Measurements from ENCODE around the gene FBRS. TPM values are rescaled to one million over a fixed set of nuclear protein-coding genes. Genes with fewer than 3 reads are reported as not detected.

FBRS gene
- total RNA-seq, 4 donors from 2014 or later, result 19.9 to 52.1 (median 32.8) TPM

- H3K36me3 ChIP-seq, result peaks cover 0 to 84% of the 10 kb centered on the region in 2 donors
- WGBS, 2 donors (ENCODE audit: low coverage in 1 of 2), result 83 to 90% methylated on average over 4 to 5 of the region's 11 CpGs
- TF ChIP-seq POLR2AphosphoS5 (IDR thresholded peaks at IDR 0.05) (no peak), EP300 (IDR thresholded peaks at IDR 0.05) (no peak), POLR2A (IDR thresholded peaks at IDR 0.05) (no peak)
- TF ChIP-seq, protein P1, sequence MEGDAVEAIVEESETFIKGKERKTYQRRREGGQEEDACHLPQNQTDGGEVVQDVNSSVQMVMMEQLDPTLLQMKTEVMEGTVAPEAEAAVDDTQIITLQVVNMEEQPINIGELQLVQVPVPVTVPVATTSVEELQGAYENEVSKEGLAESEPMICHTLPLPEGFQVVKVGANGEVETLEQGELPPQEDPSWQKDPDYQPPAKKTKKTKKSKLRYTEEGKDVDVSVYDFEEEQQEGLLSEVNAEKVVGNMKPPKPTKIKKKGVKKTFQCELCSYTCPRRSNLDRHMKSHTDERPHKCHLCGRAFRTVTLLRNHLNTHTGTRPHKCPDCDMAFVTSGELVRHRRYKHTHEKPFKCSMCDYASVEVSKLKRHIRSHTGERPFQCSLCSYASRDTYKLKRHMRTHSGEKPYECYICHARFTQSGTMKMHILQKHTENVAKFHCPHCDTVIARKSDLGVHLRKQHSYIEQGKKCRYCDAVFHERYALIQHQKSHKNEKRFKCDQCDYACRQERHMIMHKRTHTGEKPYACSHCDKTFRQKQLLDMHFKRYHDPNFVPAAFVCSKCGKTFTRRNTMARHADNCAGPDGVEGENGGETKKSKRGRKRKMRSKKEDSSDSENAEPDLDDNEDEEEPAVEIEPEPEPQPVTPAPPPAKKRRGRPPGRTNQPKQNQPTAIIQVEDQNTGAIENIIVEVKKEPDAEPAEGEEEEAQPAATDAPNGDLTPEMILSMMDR (IDR thresholded peaks at IDR 0.05), result no peak
Measured at GRCh38 chr16:30667361-30667905, 9.2 kb downstream of the FBRS start.

DNA sequence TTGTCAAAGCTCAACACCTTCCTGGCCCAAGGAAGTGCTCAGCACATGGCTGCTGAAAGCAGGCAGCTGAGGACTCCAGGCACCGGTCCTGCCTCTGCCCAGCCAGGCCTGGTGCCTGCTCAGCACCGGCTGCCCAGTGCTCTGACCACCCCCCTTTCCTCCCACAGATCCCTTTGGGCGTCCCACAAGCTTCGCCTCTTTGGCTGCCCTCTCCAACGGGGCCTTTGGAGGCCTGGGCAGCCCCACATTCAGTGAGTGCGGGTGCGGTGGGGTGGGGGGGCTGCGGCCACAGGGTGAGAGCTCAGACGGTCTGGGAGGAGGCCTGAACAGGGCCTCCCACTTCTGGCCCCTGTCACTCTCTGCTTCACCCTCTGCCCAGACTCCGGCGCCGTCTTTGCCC is 10.2 kb downstream of the FBRS start:
- no peak for ATAC-seq
- H3K4me1 ChIP-seq, result peaks cover 0 to 20% (median 0%) of the 10 kb centered on the region in 3 donors
- WGBS, 2 donors (ENCODE audit: low coverage in 1 of 2), result 50 to 80% methylated on average over 1 of the region's 12 CpGs
- H3K9me3 ChIP-seq, result no peaks in the 10 kb centered on the region
- H3K27ac ChIP-seq, result no peak overlapping the region
- TF ChIP-seq POLR2AphosphoS5 (IDR thresholded peaks at IDR 0.05) (no peak), POLR2A (IDR thresholded peaks at IDR 0.05) (no peak), EP300 (IDR thresholded peaks at IDR 0.05) (no peak)
- TF ChIP-seq, protein P1 (IDR thresholded peaks at IDR 0.05), result no peak
- H3K36me3 ChIP-seq, result peaks cover 0 to 74% of the 10 kb centered on the region in 2 donors
- H3K27me3 ChIP-seq, result no peaks in the 10 kb centered on the region
- H3K4me3 ChIP-seq, result no peak overlapping the region

More at GRCh38 chr16:30667361-30667905, 9.2 kb downstream of the FBRS start:
- Histone ChIP-seq H3K4me3 (no peak overlapping the region), H3K27me3 (no peaks in the 10 kb centered on the region), H3K27ac (no peak overlapping the region), H3K4me1 (peaks cover 0 to 30% (median 0%) of the 10 kb centered on the region in 3 donors), H3K9me3 (no peaks in the 10 kb centered on the region)
- no peak for ATAC-seq

DNA sequence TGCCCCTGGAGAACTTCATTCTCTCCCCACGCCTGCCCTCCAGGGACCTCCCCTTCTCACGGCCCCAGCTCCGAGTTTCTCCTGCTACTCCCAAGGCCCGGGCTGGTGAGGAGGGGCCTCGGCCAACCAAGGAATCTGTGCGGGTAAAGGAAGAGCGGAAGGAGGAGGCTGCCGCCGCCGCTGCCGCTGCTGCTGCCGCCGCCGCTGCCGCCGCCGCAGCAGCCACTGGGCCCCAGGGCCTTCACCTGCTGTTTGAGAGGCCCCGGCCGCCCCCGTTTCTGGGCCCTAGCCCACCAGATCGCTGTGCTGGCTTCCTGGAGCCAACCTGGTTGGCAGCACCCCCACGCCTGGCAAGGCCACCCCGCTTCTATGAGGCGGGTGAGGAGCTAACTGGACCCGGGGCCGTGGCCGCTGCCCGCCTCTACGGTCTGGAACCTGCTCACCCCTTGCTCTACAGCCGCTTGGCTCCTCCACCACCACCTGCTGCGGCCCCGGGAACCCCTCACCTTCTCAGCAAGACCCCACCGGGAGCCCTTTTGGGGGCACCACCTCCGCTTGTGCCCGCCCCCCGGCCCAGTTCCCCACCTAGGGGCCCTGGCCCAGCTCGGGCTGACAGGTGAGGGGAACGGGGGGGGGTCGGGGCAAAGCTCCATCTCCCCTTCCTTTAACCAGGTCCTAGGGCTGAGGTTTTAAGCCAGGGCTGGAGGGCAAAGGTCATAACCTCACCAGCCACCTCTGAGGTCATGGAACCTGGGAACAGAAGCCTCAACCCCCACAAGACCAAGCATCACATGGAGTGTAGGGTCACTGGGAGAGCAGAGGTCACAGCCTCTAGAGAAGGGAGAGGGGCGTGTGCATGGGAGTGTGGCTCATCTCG is 11.0 kb downstream of the FBRS start:
- Histone ChIP-seq H3K36me3 (peaks cover 0 to 66% of the 10 kb centered on the region in 2 donors), H3K4me3 (no peak overlapping the region), H3K4me1 (peaks cover 0 to 11% (median 0%) of the 10 kb centered on the region in 3 donors), H3K27me3 (no peaks in the 10 kb centered on the region), H3K27ac (no peak overlapping the region), H3K9me3 (no peaks in the 10 kb centered on the region)
- no peak for ATAC-seq
- TF ChIP-seq POLR2AphosphoS5 (IDR thresholded peaks at IDR 0.05) (no peak), EP300 (IDR thresholded peaks at IDR 0.05) (no peak), POLR2A (IDR thresholded peaks at IDR 0.05) (no peak)
- TF ChIP-seq, protein P1 (IDR thresholded peaks at IDR 0.05), result no peak
- WGBS, 2 donors (ENCODE audit: low coverage in 1 of 2), result 66% methylated on average over 4 of the region's 41 CpGs; no CpG with 5 or more reads in 1 of the 2 donors

GRCh38 chr16:30669903-30670824 is 11.9 kb downstream of the FBRS start:
- TF ChIP-seq POLR2AphosphoS5 (IDR thresholded peaks at IDR 0.05) (no peak), EP300 (IDR thresholded peaks at IDR 0.05) (no peak), POLR2A (IDR thresholded peaks at IDR 0.05) (no peak)
- TF ChIP-seq, protein P1 (IDR thresholded peaks at IDR 0.05), result no peak
- H3K36me3 ChIP-seq, result peaks cover 0 to 57% of the 10 kb centered on the region in 2 donors
- no peaks in the 10 kb centered on the region for H3K9me3 ChIP-seq
- WGBS, 2 donors (ENCODE audit: low coverage in 1 of 2), result 66% methylated on average over 7 of the region's 14 CpGs; no CpG with 5 or more reads in 1 of the 2 donors
- no peaks in the 10 kb centered on the region for H3K27me3 ChIP-seq
- ATAC-seq, result no peak
- no peak overlapping the region for H3K4me3 ChIP-seq
- peaks cover 0 to 2% (median 0%) of the 10 kb centered on the region in 3 donors for H3K4me1 ChIP-seq
- no peak overlapping the region for H3K27ac ChIP-seq

All from gastroesophageal sphincter (tissue), 4 donors.